ENCODE data around the gene HILPDA.
"Not testable (repeated sequence)": the region's sequence is repeated elsewhere in the genome, so short reads cannot be mapped to it uniquely, and the experiment has no call there.

HILPDA gene

DNA sequence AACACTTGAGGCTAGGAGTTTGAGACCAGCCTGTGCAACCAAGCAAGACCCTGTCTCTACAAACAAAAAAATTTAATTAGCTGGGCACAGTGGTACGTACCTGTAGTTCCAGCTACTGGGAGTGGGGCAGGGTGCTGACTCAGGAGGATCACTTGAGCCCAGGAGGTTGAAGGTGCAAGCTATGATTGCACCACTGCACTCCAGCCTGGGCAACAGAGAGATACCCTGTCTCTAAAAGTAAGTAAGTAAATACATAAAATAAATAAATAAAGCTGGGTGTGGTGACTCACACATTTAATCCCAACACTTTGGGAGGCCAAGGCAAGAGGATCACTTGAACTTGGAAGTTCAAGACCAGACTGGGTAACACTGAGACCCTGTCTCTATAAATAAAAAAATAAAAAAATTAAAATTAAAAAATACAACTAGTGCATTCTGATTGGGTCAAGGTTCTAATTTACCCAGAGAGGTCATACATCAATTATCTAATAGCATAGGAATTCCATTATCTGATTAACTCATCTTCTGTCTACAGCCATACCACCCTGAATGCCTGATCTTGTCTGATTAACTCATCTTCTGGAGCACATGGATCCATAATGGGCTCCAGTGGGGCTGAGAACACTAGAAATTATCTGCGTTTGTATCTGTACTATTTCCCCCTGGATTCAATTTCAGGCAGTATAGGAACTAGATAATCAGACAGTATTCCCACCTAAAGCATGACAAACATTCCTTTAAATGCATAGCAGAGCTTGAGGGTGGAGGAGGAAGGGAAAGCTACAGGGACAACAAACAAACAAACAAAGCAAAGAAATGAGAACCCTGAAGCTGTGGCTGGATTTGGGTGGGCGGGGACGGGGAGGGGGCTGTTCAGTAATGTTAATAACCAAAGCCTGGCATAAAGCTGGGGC is 21.0 kb upstream of the HILPDA start:
- FAIRE-seq, result no peak

DNA sequence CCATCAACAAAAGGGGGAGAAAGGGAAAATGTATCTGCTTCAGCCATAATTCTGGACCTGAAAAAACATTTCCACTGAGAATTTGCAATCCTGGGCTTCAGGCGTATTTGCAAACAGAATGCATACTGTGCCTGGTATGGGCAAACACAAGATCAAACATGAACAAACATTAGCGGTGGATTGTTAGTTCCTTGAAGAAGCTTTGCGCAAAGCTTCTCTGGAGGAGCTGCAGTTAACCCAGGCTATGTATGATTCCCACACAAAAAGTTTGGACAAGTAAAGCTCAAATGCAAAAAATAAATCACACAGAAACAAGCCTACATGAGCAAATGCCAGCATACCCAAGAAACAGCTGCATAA is 20.4 kb upstream of the HILPDA start:
- no peak for FAIRE-seq

DNA sequence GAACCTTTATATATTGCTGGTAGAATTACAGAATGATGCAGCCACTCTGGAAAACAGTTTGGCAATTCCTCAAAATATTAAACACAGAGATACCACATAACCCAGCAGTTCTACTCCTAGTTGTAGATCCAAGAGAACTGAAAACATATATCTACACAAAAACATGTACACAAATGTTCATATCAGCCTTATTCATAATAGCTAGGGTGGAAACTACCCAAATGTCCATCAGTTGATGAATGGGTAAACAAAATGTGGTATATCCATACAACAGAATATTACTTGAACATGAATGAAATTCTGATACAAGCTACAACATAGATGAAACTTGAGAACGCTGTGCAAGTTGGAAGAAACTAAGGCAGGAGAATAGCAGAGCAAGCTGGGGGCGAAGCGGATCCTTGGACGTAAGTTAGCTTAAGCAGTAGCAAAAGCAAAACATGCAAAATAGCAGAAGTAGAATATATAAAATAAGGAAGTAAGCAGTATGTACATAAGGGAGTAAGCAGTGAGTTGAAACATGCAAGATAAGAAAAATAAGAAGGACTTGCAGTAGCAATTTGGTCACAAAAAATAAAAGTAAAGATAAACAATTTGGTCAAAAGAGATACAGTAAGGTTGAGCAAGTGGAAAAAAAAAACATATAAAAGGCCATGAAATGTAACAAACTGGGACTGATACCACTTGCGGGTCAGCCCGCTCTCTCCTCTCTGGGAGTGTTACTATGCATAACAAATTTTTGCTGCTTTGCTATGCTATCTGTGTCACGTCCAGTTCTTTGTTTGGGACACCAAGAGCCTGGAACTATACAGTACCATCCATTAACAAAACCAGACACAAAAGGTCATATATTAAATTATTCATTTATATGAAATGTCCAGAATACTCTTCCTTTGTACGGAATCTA is 18.0 kb upstream of the HILPDA start:
- FAIRE-seq, result no peak

DNA sequence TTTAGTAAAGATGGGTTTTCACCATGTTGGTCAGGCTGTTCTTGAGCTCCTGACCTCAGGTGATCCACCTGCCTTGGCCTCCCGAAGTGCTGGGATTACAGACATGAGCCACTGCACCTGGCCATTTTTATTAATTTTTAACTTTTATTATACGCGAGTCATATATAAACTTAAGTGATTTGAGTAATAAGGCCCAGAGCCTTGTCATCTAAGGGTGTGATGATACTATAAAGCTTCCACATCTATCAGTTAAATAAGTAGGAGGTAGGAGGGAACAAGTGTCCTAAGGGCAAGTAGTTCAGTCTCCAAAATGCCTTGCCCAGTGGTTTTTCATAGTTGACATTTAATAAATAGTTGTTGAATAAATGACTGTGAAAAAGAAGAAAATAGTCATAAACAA is 13.3 kb upstream of the HILPDA start:
- FAIRE-seq, result no peak

DNA sequence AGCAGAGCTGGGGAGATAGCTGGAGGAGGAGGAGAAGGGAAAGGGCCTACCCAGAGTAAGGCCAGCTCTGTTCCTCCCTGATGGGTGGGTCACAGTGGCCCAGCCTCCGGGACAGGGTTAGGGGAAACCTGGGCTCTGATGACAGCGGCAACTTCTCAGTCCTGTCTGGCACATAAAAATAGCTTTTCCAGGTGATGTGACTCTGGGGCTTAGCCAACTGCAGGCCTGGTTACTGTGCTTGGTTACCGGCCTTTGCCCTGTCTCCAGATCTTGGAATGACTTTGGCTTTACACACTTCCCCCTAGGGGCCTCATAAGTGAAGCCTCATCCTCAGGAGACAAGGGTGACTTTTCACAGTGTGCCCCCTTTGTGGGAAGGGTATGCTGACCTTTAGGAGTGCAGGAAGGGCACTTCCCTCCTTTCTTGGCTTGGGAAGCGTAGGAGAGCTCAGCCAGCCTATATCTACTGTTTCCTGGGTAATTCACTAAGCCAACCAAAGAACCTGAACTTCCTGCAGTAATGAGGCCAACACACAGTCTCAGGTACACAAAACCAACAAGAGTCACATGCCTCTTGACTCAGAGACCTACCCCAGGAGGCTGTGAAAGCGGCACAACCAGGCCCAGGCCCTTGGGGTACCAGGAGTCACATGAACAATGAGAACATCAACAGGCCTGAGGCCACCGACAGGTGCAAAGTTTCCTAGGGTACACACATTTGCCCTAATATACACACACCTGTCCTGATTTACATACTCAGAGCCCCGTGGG is 11.7 kb upstream of the HILPDA start:
- FAIRE-seq, result no peak

DNA sequence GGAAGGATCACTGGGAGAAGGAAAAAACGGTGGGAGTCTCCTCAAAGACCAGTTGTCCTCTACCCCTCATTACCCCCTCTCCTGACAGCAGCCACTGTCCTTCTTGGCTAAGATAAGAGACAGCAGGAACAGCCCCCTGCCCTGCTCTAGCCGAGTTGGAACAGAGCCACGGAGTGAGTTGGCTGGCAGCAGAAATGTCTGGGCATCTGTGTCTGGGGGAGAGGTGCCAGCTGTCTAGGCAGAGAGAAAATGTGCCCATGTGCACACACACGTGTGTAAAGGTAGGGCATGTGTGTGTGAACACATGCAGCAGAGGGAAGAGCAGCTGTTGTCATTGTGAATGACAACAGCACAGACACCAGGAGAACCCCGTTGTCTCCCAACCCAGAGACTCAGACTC is 9.4 kb upstream of the HILPDA start:
- no peak for FAIRE-seq

DNA sequence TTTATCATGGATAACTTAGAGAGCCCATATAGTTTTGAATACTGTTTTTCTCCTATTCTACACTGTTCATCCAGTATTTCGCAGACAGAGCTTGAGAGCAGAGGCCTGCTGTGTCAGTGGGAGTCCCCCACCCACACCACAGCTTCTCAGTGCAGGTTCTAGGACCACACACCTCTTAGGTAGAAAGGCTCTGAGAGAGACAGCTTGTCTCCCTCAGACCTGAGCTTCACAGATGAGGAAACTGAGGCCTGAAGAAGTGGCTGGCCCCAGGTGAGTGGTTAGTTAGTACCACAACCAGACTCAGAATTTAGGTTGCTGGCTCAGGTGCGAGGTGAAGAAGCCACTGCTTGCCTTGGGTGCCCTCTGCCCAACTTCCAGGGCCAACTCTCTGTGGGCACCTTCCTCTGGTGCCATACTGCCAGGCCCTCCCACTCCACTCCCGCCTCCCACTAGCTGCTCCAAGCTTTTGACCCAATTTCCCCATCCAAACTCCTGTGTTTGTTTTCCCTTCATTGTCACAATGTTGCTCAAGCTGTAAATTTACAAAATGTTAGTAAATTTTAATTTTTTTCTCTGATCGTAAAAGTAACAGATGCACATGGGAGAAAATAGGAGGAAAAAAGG is 7.6 kb upstream of the HILPDA start:
- no peak for FAIRE-seq

DNA sequence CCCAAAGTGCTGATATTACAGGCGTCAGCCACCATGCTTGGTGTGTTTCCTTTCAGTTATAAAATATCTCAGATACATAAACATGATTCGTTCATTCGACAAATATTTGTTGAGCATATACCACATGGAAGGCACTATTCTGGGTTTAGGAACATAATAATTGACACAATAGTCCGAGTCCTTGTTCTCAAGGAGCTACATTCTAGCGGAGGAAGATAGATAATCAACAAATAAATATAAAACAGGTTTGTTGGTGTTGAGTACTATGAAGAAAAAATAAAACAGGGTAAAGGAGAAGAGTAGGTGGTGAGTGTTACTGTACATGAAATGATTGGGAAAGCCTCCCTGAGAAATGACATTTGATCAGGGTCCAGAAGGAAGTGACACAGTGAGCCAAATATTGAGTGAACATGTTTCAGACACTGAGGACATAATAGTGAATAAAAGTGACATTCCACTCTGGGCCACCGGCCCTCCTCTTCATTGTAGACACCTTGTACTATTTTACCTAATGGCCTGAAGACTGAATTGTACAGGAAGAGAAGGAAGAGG is 6.9 kb upstream of the HILPDA start:
- no peak for FAIRE-seq

DNA sequence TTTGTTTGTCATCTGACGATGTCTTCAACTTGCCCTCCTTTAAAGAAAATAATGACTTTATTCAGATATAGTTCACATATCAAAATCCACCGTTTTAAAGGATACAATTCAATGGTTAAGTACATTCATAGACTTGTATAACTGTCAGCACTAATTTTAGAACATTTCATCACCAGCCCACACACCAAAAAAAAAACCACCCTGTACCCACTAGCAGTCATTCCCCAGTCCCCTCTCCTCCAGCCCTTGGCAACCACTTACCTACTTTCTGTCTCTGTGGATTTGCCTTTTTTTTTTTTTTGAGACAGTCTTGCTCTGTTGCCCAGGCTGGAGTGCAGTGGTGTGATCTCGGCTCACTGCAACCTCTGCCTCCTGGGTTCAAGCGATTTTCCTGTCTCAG is 5.3 kb upstream of the HILPDA start:
- FAIRE-seq, result no peak

DNA sequence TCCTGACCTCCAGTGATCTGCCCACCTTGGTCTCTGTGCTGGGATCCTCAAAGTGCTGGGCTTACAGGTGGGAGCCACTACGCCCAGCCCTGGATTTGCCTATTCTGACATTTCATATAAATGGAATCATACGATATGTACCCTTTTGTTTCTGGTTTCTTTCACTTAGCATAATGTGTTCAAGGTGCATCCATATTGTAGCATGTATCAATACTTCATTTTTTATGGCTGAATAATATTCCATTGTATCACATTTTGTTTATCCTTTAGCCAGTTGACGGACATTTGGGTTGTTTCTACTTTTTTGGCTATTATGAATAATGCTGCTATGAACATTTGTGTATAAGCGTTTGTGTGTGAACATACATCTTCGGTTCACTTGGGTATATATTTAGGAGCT is 4.8 kb upstream of the HILPDA start:
- FAIRE-seq, result no peak

DNA sequence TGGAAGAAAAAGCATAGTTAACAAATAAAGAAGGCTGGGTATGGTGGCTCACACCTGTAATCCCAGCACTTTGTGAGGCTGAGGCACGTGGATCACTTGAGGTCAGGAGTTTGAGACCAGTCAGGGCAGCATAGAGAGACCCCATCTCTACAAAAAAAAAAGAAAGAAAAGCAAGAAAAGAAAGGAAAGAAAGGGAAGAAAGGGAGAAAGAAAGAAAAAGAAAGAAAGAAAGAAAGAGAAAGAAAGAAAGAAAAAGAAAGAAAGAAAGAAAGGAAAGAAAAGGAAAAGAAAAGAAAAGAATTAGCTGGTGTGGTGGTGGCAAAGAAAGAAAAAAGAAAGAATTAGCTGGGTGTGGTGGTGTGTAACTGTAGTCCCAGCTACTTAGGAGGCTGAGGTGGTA is 3.1 kb upstream of the HILPDA start:
- FAIRE-seq, result no peak

DNA sequence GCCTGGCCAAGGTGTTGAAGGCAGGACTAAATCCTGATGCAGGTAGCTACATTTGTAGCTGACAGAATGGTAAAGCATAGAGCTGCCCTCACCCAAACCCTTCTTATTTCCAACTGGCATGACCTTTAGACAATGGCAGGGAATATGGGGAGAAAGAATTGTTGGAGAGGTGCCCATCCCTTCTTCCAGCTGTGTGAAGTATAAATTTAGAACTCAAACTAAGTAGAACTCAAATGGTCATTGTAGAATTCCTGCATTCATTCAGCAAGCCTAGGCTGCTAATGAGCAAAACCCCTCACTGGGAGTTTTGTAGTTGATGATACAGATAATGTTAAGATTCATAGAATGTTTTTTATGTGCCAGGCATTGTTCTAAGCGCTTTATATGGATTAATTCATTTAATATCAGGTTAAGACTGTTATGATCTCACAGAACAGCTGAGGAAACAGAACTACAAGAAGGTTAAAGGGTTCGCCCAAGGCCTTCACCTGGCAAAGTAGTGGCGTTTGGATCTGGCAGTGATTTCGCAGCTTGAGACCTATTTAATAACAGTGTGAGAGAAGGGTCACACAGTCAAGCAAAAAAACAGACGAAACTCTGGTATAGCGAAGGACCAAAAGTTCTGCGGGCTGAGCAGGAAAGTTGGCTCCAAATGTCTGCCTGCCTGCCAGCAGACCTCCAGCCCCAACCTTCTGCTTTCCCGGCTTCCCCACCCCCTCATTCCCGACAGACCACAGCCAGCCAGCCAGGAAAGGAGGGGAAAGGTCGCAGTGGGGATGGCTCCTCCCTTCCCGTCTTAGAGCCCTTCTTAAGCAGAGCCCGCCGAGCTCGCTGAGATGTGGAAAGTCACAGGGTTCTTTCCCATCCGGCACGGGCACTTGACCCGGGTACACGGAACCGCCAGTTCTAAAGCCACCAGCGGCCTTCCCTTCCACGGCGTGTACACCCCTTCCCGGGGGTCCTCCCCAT is 1.6 kb upstream of the HILPDA start:
- no peak for FAIRE-seq

DNA sequence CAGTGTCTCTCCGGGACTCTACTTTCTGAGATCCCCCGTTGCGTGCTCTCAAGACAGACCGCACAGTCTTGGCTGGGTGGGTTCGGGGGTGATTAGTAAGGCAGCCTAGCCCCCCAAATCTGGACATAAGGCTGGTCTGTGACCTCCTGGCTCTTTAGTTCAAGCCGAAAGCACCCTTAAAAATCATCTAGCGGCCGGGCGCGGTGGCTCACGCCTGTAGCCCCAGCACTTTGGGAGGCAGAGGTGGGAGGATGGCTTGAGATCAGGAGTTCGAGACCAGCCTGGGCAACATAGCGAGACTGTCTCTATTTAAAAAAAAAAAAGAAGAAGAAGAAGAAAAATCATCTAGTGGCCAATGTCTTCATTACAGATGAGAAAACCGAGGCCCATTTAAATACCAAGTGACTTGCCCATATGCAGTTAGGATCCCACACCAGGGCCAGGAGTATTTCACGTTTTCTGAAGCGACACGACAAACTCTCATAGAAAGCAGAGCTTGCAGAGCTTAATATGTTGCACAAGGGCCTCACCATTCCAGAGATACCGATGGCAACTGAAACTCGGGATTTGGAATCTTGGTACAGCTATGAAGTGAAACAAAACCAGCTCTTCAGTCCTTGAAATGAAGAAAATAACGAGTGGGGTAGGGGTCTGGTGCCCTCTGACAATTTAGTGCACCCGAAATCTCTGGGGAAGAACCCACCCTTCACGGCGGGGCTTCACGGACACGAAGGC is 703 bp upstream of the HILPDA start:
- FAIRE-seq, result no peak

DNA sequence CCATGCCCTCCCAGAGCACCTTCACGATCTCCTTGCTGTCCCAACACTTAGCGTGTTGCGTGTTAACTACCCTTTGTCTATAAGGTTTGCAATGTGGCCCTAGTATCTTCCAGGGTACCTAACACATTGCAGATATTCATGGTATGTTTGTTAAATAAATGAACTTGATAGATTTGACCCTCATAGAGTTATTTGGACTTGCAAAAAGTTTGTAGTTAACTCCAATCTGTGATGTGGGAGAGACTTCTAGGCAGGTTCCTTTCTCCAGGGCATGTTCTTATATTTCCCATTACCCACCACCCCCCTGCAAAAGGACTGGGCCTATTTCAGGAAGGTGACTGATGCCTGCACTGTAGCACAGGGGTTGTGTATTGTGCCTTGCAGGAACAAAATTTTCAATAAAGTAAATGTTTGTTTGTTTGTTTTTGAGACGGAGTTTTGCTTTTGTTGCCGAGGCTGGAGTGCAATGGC is 612 bp downstream of the HILPDA start:
- no peak for FAIRE-seq

DNA sequence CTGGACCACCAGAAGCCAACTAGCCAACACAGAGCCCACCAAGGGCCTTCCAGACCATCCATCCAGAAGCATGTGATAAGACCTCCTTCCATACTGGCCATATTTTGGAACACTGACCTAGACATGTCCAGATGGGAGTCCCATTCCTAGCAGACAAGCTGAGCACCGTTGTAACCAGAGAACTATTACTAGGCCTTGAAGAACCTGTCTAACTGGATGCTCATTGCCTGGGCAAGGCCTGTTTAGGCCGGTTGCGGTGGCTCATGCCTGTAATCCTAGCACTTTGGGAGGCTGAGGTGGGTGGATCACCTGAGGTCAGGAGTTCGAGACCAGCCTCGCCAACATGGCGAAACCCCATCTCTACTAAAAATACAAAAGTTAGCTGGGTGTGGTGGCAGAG is 1.7 kb downstream of the HILPDA start:
- FAIRE-seq, result not testable (repeated sequence)

DNA sequence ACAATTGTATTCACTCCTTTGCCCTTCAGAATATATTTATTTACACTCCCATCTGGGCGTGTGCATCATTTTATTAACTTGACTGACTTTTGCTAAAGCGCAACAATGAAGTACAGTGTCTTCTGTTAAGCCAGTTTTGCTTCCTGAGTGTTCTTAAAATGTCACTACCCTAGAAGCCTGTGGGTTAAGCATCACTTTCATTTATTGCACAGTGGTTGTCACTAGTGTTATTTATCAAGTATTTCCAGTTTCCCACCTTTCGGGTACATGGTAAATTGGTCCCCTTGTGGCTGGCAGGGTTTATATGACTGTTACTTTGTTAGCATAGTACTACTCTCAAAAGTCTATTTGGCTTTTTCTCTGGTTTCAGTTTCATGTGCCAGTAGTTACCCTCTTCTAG is 3.3 kb downstream of the HILPDA start:
- no peak for FAIRE-seq

DNA sequence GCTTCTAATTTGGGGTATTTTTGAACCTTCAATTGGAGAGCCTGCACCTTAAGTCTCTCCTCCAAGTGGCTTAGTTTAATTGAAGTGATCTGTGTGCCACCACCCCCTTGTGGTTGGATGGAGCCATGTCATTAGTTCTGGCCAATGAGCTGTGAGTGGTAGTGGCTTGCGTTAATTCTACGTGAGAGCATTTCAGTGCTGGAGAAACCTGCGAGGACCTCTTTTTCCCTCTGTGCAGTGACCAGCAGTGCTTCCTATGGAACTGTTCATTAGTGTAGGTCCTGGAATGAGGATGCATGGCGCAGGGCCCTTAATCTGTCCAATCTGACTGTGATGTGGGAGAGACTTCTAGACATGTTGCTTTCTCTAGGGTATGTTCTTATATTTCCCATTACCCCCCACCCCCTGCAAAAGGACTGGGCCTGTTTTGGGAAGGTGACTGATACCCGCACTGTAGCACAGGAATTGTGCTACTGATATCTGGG is 3.8 kb downstream of the HILPDA start:
- FAIRE-seq, result no peak

DNA sequence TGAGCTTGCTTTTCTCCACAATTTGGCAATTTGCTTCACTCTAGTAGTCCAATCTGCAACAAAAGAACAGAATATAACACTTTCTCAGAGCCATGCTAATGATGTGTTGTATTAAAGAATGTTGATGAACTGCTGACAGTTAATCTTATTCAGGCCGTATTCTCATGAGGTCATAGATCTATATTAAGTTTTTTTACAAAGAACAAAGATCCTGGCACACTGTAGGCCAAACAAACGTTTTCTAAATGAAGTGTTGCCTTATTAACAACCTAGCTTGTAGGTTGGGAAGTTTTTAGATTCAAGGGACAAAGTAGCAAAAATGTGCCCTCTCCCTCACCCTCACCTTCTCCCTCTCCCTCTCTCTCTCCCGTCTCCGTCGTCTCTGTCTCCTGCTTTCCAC is 6.8 kb downstream of the HILPDA start:
- no peak for FAIRE-seq

DNA sequence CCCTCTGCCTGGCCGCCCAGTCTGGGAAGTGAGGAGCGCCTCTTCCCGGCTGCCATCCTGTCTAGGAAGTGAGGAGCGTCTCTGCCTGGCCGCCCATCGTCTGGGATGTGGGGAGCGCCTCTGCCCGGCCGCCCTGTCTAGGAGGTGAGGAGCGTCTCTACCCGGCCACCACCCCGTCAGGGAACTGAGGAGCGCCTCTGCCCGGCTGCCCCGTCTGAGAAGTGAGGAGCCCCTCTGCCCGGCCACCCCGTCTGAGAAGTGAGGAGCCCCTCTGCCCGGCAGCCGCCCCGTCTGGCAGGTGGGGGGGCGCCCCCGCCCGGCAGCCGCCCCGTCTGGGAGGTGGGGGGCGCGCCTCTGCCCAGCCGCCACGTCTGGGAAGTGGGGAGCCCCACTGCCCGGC is 7.7 kb downstream of the HILPDA start:
- FAIRE-seq, result not testable (repeated sequence)

DNA sequence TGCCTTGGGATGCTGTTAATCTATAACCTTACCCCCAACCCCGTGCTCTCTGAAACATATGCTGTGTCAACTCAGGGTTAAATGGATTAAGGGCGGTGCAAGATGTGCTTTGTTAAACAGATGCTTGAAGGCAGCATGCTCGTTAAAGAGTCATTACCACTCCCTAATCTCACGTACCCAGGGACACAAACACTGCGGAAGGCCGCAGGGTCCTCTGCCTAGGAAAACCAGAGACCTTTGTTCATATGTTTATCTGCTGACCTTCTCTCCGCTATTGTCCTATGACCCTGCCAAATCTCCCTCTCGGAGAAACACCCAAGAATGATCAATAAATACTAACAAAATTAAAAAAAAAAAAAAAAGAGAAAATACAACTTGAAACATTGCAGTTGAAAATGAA is 8.3 kb downstream of the HILPDA start:
- FAIRE-seq, result not testable (repeated sequence)
